HG03565 (cell line): ENCODE measurements around the gene DENR.
"Not testable (repeated sequence)": the region's sequence is repeated elsewhere in the genome, so short reads cannot be mapped to it uniquely, and the experiment has no call there.

Experiments
- ATAC-seq: cut with Tn5 transposase; IDR thresholded peaks from one replicate; pipeline ENCODE4 v1.9.1; 2021; ENCODE audit warnings: mild to moderate bottlenecking, moderate library complexity; ENCODE audit not compliant: unreplicated experiment

Gene DENR

DNA sequence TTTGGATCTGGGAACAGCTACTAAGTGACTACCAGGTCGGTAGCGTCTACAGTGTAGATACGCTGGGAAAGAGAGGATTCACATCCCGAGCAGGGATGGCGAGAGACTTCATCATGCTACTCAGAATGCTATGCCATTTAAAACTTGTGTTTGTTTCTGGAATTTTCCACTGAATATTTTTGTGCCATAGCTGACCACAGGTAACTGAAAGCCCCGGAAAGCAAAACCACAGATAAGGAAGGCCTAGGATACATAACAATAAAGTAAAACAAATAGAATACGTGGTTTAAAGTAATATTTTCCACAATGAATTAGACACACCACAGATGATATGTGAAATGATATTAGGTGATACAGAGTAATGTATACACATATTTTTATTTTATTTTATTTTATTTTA is 14.1 kb upstream of the DENR start:
- ATAC-seq: no peak

DNA sequence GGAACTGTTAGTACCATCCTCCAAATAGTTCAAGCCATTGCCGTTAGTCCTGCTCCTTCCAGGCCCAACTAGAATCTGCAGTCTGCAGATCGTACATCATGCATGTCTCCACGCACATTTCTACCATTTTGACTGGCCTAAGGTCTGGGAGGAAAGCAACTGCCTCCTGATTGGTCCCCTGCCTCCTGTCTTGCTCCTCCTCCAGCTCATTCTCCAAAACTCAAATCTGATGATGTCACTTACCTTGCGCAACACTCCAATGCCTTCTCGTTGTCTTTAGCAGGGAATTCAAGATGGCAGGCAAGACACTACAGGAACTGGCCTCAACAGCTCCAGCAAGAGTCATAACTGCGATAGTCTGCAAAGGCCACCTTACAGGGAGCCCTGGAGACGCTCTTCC is 12.3 kb upstream of the DENR start:
- no peak for ATAC-seq

DNA sequence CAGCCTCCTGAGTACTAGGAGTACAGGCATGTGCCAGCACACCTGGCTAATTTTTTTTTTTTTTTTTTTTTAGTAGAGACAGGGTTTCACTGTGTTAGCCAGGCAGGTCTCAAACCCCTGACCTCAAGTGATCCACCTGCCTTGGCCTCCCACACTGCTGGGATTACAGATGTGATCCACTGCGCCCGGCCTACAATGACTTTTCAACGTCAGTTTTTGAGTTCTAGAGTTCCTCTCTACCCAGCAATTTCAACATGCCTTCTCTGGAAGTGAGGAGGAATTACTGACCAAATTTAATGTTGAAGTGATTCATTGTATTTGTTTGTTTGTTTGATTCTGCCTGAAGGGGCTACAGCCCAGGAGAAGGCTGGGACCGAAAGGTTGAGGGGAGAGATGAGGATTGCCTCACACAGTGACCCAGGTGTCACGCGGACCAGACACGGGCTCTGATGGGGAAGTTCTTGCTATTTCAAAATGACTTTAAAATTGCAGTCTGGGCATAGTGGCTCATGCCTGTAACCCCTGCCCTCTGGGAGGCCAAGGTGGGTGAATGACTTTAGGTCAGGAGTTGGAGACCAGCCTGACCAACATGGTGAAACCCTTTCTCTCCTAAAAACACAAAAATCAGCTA is 8.6 kb upstream of the DENR start:
- no peak for ATAC-seq

DNA sequence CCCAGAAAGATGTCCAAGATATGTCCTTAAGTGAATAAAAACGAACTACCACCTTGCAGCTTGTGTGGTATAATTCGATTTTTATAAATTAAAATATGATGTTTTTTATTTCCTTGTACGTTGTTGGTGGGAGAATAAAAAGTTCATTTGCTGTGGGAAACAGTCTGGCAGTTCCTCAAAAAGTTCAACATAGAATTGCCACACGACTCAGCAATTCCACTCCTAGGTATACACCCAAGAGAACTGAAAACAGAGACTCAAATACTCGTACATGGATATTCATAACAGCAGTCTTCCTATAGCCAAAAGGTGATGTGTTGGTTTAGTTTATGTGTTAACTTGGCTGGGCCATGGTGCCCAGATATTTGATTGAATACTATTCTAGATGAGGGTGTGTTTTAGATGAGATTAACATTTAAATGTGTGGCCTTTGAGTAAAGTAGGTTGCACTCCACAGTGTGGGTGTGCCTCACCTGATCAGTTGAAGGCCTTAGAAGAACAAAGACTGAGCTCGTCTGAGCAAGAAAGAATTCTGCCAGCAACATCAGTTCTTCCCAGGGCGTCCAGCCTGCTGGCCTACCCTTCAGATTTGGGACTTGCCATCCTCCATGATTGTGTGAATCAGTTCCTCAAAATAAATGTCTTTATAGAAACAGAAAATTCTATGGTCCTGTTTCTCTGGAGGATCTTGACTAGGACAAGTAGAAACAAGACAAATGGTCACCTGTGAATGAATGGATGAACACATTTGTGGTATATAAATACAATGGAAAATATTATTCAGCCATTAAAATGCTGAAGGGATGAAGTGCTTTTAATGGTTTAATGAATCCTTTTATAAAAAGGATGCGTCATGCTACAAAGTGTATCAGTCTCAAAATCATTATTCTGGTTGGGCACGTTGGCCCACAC is 5.1 kb upstream of the DENR start:
- ATAC-seq: no peak

DNA sequence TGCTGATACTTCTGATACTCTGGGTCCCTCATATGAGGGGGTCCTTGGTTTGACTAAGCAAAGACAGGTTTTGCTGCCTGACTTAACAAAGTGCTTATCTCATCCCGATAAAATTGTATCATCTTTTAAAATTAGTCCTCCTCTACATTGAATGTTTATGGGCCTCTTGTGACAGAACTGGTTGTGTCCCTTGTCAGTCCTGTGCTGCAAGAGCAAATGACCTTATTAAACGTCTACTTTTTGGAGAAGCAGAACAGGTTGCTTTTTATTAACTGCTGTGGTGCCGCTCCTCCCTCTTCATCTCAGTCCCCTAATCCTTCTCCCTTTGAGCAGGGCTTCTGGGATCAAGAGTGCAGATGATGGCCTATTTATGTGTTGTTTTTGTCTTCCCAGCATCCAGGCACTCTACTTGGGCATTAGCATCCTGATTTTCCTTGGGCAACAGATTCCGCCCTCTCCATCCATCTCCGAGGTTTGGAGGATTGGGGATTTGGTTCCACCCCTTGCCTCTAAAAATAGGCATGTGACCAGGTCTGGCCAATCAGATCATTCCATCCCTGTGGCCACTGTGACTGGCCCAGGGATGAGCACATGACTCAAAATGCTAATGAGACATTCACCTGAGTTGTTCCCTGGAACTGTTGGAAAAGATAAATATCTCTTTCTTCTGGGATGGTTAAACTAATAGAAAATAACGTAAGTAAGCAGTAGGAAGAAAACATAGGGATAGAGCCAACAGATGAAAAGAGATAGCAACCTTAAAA is 2.9 kb upstream of the DENR start:
- ATAC-seq: no peak

DNA sequence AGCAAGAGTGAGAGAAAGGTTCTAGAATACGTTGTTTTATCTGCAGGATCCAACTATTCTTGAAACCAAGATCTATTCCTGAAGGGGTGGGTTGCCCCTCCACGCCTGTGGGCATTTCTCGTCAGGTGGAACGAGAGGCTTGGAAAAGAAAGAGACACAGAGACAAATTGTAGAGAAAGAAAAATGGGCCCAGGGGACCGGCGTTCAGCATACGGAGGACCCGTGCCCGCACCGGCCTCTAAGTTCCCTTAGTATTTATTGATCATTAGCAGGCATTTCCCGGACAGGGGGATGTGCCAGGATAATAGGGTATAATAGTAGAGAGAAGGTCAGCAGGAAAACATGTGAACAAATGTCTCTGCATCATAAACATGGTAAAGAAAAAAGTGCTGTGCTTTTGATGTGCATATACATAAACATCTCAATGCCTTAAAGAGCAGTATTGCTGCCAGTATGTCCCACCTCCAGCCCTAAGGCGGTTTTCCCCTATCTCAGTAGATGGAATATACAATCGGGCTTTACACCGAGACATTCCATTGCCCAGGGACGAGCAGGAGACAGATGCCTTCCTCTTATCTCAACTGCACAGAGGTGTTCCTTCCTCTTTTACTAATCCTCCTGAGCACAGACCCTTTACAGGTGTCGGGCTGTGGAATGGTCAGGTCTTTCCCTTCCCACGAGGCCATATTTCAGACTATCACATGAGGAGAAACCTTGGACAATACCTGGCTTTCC is 1.7 kb upstream of the DENR start:
- not testable (repeated sequence) for ATAC-seq

DNA sequence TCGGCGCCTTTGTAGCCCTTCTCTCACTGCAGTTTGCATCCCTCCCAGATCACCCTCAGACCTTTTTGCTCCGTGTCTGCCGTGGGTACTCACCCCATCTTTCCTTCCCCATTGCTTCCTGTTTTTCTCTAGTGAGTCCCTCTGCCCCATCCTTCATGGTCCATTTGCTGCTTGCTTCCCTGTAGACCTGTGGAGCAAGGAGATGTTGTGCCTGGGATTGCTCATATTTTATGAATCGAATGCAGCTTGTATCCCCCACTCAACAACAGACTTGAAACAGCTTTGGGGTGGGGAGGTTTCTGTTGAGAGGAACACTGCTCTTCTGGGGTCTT is 661 bp downstream of the DENR start:
- no peak for ATAC-seq

DNA sequence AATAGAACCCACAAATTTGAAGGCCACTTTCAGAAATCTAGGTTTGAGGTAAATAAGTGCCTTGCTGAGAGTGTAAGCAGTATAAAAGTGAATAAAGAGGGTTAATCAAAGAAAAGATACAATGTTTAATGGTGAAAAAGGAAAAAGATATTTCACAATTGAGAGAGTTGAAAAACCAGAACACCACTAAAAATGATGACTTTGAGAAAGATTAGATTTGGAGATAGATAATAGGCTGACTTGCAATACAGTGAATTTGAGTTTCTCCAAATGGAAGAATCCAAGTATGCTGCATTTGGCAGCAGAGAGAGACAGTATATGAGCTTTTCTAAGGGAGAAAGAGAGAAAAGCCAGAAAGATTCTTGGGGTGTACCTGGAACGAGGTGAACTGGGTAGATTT is 2.2 kb downstream of the DENR start:
- no peak for ATAC-seq

DNA sequence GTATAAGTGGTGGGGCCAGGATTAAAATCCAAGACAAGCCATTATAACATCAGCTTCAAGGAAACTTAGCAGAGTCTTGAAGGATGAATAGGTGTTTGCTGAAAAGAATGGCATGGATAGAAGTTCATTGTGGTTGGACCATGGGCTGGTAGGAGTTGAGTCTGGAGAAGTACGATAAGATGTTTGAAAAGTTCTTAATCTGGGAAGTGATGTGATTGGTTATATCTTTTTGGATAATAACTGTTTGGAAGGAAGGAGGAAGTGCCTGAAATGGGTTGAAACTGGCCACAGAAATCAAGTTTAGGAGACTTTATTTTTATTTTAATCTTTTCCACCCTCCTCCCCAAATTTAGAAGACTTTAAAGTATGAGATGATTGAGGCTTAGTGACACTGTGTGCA is 4.9 kb downstream of the DENR start:
- ATAC-seq: no peak

DNA sequence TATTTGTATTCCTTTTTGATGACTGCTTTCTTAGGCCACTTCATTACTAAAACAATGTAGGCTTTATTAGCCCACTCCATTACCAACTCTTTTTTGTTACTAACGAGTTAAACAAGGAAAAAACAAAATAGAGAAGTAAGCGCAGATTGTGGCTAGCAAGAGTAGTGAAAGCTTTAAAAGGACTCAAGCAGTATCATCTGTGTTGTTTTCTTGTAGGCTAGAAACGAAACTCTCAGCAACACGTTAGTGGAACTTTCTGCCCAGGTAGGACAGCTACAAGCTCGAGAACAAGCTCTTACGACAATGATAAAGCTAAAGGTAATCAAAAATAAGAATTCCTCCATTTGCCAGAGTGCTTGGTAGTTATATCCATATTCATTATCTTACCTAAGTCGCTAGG is 32.9 kb downstream of the DENR start:
- ATAC-seq: no peak

DNA sequence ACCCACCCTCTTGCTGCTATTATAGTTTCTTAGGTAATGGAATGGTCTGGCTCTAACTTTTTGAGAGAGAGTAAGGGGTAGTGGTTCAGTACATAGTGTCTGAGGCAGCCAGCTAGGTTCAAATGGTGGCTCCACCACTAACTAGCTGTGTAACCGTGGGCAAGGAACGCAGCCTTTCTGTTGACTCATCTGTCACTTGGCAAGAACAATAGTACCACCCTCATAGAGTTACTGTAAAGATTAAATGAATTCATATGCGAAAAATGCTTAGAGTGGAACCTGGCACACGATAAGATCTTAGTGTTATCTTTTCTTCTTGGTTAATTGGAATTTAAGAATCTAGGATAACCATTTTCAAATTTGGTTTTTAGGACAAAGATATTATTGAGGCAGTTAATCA is 35.8 kb downstream of the DENR start:
- no peak for ATAC-seq

DNA sequence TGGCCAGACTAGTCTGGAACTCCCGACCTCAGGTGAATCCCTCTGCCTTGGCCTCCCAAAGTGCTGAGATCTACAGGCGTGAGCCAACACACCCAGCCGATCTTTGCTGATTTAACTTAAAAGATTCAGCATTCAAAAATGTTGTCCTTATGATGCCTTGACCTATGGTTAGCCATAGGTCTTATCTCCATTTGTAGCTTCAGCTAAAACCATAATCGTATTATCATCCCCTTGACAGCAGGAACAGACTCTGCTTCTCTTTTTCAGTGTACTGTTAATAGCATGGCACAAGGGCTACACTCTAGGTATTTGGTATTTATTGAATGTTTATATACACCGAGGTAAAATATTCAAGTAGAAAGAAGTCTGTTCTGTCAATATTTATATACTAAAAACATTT is 37.0 kb downstream of the DENR start:
- ATAC-seq: no peak

DNA sequence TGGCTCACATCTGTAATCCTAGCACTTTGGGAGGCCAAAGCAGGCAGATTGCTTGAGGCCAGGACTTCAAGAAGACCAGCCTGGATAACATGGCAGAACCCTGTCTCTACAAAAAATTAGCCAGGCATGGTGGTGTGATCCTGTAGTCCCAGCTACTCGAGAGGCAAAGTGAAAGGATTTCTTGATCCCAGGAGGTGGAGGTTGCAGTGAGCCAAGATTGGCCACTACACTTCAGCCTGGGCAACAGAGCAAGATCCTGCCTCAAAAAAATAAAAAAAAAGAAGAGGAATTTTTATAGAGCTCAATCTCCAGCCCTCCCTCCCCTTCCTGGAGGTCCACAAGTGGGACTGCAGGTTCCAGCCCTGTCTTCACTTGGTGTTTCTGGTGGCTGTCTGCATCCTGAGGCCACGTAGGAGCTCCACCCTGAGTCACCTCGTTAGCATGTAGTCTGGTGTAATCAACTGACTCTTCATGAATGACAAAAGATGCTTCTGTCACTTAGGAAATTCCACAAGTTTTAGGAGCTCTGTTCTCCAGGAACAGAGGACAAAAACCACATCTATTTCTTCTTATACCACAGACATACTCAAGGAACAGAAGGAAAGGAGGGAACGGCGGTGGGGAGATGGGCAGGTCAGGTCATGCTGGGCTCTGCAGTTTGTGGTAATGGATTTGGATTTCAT is 37.9 kb downstream of the DENR start:
- no peak for ATAC-seq

DNA sequence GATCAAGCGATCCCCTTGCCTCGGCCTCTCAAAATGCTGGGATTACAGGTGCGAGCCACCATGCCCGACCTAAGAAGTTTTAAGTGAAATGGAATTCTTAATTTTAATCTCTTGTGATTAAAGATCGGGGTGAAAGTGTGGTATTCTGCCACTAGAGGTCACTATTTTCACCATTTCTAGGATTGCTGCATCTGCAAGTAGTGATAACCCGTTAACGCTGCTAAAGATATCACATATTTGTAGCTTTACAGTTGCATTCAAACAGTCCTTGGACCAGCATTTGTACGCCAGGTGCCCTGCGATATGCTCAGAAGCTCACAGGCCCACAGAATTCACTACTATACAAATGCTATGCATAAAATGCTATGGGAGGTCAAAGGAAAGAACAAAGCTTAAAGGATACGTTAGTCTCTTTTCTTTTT is 41.1 kb downstream of the DENR start:
- no peak for ATAC-seq

DNA sequence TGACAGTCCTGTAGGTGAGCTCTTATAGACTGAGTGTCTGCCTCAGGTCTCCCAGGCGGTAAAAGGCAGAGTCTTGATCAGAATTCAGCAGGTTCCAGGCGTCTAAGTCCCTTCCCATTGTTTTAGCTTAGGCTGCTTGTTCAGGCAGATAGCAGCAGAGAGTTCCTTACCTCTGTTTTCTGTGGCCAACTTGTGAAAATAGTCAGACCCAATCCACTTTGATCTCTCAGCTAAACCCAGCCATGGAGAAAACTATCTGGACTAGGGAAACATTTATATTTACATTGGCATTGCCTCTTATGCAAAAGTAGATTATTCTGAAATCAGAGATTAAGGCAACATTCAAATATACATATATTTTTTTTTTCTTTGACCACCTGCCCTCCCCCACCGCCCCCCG is 43.2 kb downstream of the DENR start:
- ATAC-seq: no peak

DNA sequence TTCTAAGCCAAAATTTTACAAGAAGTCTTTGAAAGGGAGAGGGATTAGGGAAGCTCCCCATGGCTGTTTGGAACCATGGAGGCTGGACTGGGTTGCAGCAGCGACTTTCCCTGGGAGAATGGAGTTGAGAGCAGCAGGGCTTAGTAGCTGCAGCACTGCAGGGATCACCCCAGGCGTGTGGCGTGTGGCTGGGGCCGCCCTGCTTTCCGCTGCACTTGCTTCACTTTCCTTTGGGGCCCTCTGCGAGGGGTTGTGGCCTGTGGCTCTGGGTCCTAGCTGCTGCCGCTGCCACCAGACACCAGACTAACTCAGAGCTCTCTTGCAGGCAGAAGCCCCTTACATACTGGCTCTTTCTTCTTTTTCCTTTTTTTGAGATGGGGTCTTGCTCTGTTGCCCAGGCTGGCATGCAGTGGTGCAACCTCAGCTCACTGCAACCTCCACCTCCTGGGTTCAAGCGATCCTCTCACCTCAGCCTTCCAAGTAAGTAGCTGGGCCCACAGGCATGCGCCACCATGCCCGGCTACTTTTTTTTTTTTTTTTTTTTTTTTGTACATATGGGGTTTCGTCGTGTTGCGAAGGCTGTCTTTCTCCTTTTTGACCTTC is 47.1 kb downstream of the DENR start:
- ATAC-seq: no peak

DNA sequence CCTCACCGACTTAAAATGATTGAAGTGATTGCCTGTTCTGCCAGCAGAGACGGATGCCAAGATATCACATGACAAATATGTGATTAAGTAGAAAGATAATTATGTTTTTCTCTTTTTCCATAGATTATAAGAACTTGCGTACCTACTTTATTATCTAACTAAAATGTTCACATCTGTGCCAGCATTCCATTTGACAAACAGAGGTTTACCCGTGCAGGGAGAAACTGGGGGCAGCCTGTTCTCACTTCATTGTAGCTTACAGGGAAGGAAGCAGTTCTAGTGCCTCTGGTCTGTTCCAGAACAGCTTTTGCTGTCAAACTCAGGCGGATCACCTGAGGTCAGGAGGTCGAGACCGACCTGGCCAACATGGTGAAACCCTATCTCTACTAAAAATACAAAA is 51.3 kb downstream of the DENR start:
- ATAC-seq: no peak

DNA sequence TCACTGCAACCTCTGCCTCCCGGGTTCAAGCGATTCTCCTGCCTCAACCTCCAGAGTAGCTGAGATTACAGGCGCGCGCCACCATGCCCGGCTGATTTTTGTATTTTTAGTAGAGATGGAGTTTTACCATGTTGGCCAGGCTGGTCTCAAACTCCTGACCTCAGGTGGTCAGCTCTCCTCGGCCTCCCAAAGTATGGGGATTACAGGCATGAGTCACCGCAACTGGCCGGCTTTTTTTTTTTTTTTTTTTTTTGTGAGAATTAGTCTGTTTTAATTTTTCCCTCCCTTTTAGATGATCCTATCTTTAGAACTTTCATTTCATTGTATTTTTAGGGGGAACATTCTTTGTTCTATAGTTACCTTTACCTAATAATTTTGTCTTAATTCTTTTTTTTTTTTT is 52.3 kb downstream of the DENR start:
- not testable (repeated sequence) for ATAC-seq

DNA sequence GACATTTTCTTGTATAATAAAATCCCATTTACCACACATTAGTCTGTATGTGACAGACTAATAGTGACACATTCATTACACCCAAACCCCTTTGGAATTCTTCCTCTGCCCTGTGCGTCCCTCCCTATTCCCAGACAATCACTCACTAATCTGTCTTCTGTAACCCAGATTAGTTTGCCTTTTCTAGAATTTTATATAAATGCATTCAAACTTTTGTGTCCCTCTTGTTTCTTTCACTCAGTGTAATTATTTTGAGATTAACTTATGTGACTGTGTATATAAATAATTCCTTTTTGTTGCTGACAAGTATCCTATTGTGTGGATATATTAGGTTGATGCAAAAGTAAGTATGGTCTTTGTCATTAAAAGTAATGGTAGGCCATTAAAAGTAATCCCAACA is 55.0 kb downstream of the DENR start:
- no peak for ATAC-seq

DNA sequence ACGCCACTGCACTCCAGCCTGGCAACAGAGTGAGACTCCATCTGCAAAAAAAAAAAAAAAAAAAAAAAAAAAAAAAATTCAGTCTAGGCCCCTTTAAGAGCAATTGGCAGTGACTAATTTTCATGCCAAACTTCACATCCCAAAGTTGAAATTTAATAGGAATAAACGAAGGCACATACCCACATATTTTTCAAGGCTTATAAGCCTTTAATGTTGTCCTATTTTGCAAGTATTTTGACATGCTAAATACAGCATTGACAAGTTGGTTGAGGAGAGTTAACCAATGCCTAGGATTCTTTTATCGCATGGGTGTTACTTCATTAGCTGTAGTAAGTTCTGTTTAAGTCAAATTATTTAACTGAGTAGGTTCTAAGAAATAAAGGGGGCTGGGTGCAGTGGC is 59.2 kb downstream of the DENR start:
- ATAC-seq: no peak
